Right lobe of liver (tissue), 6 donors: ENCODE data around the gene BCL6. TPM values are rescaled to one million over a fixed set of nuclear protein-coding genes. Genes with fewer than 3 reads are reported as not detected.
A peak's percentile ranks its signal among the peaks of the same experiment; 100 is the strongest.

Source experiments
- ATAC-seq, 4 donors: fragments of 200-7000 bp; cut with Tn5 transposase; one replicate each; pipeline ENCODE4 v1.9.1; 2020; ENCODE audit warnings: mild to moderate bottlenecking in 4 of 4, moderate library complexity in 4 of 4
- DNase-seq, 3 donors: peaks; one replicate each; pipeline ENCODE4 v3.0.0-alpha.2; 2020
- H3K27ac ChIP-seq, 3 donors: fragments of 200-600 bp; one replicate each; pipeline ENCODE4 v1.8.0; 2022
- H3K27me3 ChIP-seq, 2 donors: fragments of 200-600 bp; one replicate each; pipeline ENCODE4 v1.8.0; 2022
- H3K36me3 ChIP-seq, 4 donors: fragments of 200-600 bp; sonication (generic) in 1 of 4; one replicate each; pipeline versions ENCODE4 v1.5.1 to v1.8.0; 2017 to 2022; ENCODE audit warnings: control low read depth in 1 of 4
- H3K4me1 ChIP-seq, 4 donors: fragments of 200-600 bp; sonication (generic) in 1 of 4; one replicate each; pipeline versions ENCODE4 v1.5.1 to v1.8.0; 2017 to 2022; ENCODE audit warnings: control low read depth in 1 of 4
- H3K4me3 ChIP-seq, 3 donors: fragments of 200-600 bp; one replicate each; pipeline ENCODE4 v1.8.0; 2022
- H3K9me3 ChIP-seq, 4 donors: fragments of 200-600 bp; sonication (generic) in 1 of 4; one replicate each; pipeline versions ENCODE4 v1.5.1 to v1.8.0; 2017 to 2022; ENCODE audit warnings: control low read depth in 1 of 4
- CTCF ChIP-seq, 4 donors: fragments of 200-600 bp in 3 of 4; fragments of 450-650 bp in 1 of 4; IDR thresholded peaks; one replicate each; pipeline versions ENCODE4 v1.5.1 to v1.8.0; 2016 to 2022; ENCODE audit warnings: antibody characterized with exemption in 4 of 4, mild to moderate bottlenecking in 2 of 4
- POLR2A ChIP-seq: fragments of 450-650 bp; IDR thresholded peaks from one replicate; pipeline ENCODE4 v1.6.1; 2017; ENCODE audit warnings: antibody characterized with exemption, mild to moderate bottlenecking
- WGBS: methylation state at CpG from one replicate; pipeline ENCODE4 v1.1.6; 2018; ENCODE audit warnings: low coverage, low lambda C conversion rate; ENCODE audit not compliant: insufficient coverage; ENCODE audit errors: missing lambda C conversion rate; 5-methylcytosine and 5-hydroxymethylcytosine counted together
- intact Hi-C, 2 donors: fragments of 100-400 bp; cut with DNase I; formaldehyde crosslinking; loops; one replicate each; pipeline versions ENCODE4 v1.11.2 to v1.14.1; 2022
- total RNA-seq, 6 experiments: library from RNA; depleted of rRNA in 2 of 6; stranded (reverse); fragments of >200 nt in 2 of 6; fragmentation: NEBNext Ultra II Directional in 3 of 6; extraction: Animal tissue kit (Norgen Biotek cat#: 25700) in 3 of 6; gene quantifications; one replicate each; pipeline versions ENCODE4 v1.1.0 to v1.2.4, GENCODE V29; 2016 to 2023
- donor health status: DM: no; HTN: yes; CAD: no.
- donor health status: DM: no; HTN: no; CAD: no.
- donor health status: DM: no; HTN: no; CAD: no.
- donor health status: DM: no; HTN: yes; CAD: no.
- donor health status: DM: no; HTN: yes; CAD: no.

Gene BCL6
- total RNA-seq, 6 experiments from 2014 or later, result 29.1 to 67.5 (median 41.8) TPM

GRCh38 chr3:187774185-187774789 is 29.0 kb upstream of the BCL6 start:
- H3K4me3 ChIP-seq, result no peak overlapping the region
- H3K36me3 ChIP-seq, result no peaks in the 10 kb centered on the region
- DNase-seq (no peak), ATAC-seq (peak in 1 of 4 donors; percentile 22)
- WGBS, result 65% methylated on average over 8 of the region's 8 CpGs
- H3K9me3 ChIP-seq, result no peaks in the 10 kb centered on the region
- intact Hi-C loops, result no loop called here
- H3K27ac ChIP-seq, result no peak overlapping the region
- TF ChIP-seq POLR2A (no peak), CTCF (IDR thresholded peaks at IDR 0.05) (no peak)
- H3K4me1 ChIP-seq, result no peaks in the 10 kb centered on the region
- no peaks in the 10 kb centered on the region for H3K27me3 ChIP-seq

- no peak for TF ChIP-seq CTCF (IDR thresholded peaks at IDR 0.05)
- Histone ChIP-seq H3K4me1 (no peaks in the 10 kb centered on the region), H3K27ac (no peak overlapping the region), H3K36me3 (no peaks in the 10 kb centered on the region), H3K9me3 (no peaks in the 10 kb centered on the region), H3K4me3 (no peak overlapping the region), H3K27me3 (no peaks in the 10 kb centered on the region)
- 69% methylated on average over 18 of the region's 19 CpGs for WGBS
- intact Hi-C loops, result no loop called here
- ATAC-seq, result peak in 2 of 4 donors; percentile 30 to 34
- DNase-seq, result no peak
Observed at GRCh38 chr3:187773233-187774184, 28.2 kb upstream of the BCL6 start.

DNA sequence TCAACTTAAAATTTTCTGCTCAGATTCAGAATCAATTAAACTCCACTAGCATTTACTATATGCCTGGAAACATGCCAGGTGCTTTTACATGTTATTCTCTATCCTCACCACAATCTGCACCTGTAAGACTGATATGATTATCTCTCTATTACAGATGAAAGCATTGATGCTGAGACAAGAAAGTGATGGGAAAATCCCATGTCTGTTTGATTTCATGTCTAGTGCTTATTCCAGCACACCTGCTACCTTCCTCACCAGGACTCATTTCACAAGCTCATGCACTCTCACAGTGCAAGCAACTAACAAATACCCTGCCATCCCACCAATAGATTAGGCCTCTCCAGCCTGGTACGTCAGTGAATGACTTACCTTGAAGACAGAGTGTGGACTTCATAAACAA is 25.0 kb upstream of the BCL6 start:
- H3K4me3 ChIP-seq, result no peak overlapping the region
- 100% methylated on average over 1 of the region's 1 CpG for WGBS
- ATAC-seq, result no peak
- no peak for DNase-seq
- H3K4me1 ChIP-seq, result no peaks in the 10 kb centered on the region
- no peak overlapping the region for H3K27ac ChIP-seq
- intact Hi-C loops, result no loop called here
- no peaks in the 10 kb centered on the region for H3K36me3 ChIP-seq
- no peaks in the 10 kb centered on the region for H3K9me3 ChIP-seq
- H3K27me3 ChIP-seq, result no peaks in the 10 kb centered on the region
- TF ChIP-seq CTCF (IDR thresholded peaks at IDR 0.05) (no peak), POLR2A (no peak)

DNA sequence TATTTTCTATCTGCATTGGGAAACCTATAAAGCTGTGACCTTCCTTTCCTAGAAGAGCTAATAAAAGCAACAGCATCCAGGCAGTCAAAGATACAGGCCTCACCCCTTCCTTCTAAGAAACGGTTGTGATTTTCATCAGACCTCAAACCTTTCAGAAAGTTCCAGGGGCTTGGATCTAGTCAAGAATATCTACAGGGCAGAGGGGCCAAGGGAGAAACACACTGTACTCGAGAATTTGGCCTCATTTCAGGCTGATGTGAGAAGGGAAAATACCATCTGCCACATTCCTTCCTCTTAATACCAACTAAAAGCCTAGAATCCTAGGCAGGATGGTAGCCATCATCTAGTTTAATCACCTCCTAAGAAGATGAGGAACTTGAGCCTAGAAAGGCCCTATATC is 24.5 kb upstream of the BCL6 start:
- Histone ChIP-seq H3K4me1 (no peaks in the 10 kb centered on the region), H3K27ac (no peak overlapping the region), H3K4me3 (no peak overlapping the region), H3K36me3 (no peaks in the 10 kb centered on the region), H3K9me3 (no peaks in the 10 kb centered on the region), H3K27me3 (no peaks in the 10 kb centered on the region)
- intact Hi-C loops, result no loop called here
- ATAC-seq (no peak), DNase-seq (no peak)
- TF ChIP-seq POLR2A (no peak), CTCF (IDR thresholded peaks at IDR 0.05) (no peak)
- 39% methylated on average over 2 of the region's 2 CpGs for WGBS
